NCI-H446 (cell line): ENCODE measurements around the gene CNEP1R1.

ENCODE experiments used
- DNase-seq, 2 experiments: peaks; one replicate each; lab custom pipeline; 2025; lab: John Stamatoyannopoulos, UW

The CNEP1R1 gene

GRCh38 chr16:50065241-50065623 is 40.2 kb downstream of the CNEP1R1 start:
- DNase-seq: no peak

- DNase-seq: peak; percentile 41 to 89
Observed at GRCh38 chr16:50065624-50066481, 40.8 kb downstream of the CNEP1R1 start, which contains the start of gene HEATR3. Gene HEATR3, plus strand, starts transcription at chr16:50065970. Its CDS starts 162 bp downstream, at chr16:50066132.

- DNase-seq: no peak
Observed at GRCh38 chr16:50066482-50067289, 41.7 kb downstream of the CNEP1R1 start.

DNA sequence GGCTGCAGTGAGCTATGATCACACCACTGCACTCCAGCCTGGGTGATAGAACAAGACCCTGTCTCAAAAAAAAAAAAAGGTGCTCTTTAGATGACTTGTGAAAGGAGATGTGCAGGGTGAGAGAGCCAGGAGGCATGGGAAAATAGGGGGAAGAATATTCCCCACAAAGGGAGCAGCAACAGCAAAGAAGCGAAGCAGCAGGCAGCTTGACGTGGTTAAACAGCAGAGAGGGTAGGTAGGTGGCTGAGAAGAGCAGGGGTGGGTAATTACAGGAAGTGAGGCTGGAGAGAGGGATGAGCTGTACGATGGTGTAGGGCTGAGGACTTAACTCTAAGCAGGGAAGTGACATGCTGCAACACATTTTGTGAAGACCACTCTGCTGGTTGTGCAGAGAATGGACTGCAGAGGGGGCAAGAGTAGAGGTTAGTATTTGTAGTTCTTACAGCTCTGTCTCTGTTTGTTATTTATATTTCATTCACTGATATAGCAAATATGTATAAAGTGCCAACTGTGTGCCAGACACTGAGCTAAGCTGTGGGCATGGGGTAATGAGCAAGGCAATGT is 42.3 kb downstream of the CNEP1R1 start:
- peak in 1 of 2 experiments; percentile 0 for DNase-seq

GRCh38 chr16:50068550-50068949 is 43.5 kb downstream of the CNEP1R1 start:
- no peak for DNase-seq

GRCh38 chr16:50069060-50069459 is 44.0 kb downstream of the CNEP1R1 start:
- DNase-seq: no peak

GRCh38 chr16:50071075-50071671 is 46.1 kb downstream of the CNEP1R1 start:
- no peak for DNase-seq

DNA sequence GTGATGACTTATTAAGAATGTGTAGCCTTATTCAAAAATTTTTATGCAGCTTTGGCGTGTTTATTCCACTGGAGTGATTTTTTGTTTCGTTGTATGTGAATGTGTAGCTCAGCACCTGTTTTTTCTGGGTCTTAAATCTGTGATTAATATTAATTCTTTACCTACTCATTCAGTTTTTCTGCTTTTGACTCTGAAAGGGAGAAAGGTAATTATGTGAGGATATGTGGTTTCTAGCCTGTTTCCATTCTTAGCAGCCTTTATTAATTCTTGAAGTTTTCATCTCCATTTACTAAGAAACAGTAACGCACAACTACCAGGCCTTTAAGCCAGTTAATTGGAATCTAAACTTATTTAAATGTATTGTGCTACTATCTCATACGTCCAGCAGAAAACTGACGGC is 47.7 kb downstream of the CNEP1R1 start:
- no peak for DNase-seq

DNA sequence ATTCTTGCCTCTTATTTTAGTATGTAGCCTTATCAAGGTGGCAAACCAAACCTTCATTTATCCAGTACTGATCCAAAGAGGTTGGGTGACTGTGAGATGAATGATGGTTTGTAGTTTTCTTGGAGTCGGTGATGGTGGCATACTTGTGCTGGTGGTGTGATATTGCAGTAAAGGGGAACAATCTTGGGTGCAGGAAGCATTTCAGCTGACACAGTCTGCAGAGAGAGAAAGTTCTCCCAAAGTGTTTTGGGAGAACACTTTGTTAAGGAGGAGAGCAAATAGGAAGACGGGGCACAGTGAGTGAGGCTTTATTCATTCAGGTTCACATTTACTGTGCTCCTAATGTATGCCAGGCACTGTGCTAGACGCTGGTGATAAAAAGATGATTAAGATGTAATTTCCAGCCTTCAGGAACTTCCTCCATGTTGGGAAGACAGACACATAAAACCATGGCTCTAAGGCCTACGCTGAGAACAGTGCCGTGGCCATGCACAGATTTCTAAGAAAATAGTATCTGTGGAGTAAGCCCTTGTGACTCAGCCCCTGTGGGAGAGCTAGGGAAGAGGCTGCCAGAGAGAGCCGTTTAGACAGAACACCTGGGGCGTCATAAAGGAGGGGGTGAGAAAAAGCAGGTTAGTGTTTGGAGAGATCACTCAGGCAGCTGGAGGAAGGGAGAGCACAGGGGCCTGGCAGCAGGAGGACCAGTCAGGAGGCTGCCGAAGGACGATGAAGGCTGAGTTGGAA is 54.5 kb downstream of the CNEP1R1 start:
- no peak for DNase-seq

DNA sequence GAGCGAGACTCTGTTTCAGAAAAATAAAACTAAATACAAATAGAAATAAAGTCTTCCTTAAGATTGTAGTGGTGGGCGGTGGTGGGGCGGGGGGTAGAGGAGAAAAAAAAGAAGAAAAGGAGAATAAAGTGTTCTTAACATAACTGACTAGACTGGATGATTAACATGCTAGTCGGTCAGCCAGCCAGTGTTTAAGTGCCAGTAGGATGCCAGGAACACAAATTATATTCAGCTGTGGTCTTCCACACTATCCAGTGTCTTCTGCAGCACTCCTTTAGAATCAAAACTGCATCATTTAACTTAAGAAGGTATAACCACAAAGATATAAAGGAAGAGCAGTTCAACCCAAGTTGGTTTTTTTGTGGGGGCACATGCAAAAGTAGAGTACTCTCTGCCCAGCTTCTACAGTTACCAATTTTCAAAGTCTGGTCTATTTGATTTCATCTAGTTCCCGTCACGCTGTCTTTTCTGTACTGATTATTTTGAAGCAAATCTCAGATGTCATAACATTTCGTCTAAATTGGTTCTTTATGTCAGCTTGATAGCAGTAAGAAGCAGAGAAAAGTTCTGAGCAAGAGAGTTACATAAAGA is 56.5 kb downstream of the CNEP1R1 start:
- no peak for DNase-seq

DNA sequence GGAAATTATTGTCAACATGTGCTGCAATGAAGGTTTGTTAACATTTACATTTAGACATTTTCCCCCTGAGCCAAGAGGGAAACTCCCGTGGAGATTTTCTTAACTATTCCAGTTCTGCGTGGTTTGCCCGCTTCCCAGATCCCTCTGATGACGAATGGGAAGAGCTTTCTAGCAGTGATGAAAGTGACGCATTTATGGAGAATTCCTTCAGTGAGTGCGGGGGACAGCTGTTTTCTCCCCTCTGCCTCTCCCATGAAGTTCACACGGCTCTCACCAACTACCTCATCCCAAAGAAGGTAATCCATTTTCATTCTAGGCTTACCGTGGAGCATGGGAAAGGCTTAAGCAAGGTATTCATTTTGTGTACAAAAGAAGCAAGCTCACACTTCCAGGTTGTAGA is 59.0 kb downstream of the CNEP1R1 start:
- no peak for DNase-seq

- no peak for DNase-seq
Observed at GRCh38 chr16:50086176-50086575, 61.2 kb downstream of the CNEP1R1 start.
